ENCODE data around the gene GNAQ.

GNAQ gene

GRCh38 chr9:77748214-77748772, 283.3 kb downstream of the GNAQ start:
- no peaks in the 10 kb centered on the region for H3K4me1 ChIP-seq (ENCODE audit: insufficient read depth, low read length)
- H3K4me2 ChIP-seq (ENCODE audit: insufficient read depth, low read length): no peak overlapping the region
- no peak overlapping the region for H2AFZ ChIP-seq (ENCODE audit: low read depth, low read length)
- peaks cover 21% of the 10 kb centered on the region for H3K36me3 ChIP-seq (ENCODE audit: insufficient read depth, low read length)
- H3K9me3 ChIP-seq (ENCODE audit: insufficient read depth, low read length, severe bottlenecking): no peaks in the 10 kb centered on the region
- H3K9ac ChIP-seq (ENCODE audit: low read depth, low read length): no peak overlapping the region
- ATAC-seq (ENCODE audit: insufficient read depth, low read depth) (no peak), DNase-seq (no peak)
- H3K4me3 ChIP-seq (ENCODE audit: low read depth in 1 of 2, low read length in 2 of 2): no peak overlapping the region
- H3K27ac ChIP-seq (ENCODE audit: low read length): no peak overlapping the region
- H4K20me1 ChIP-seq (ENCODE audit: insufficient read depth, low read length): no peaks in the 10 kb centered on the region
- H3K27me3 ChIP-seq (ENCODE audit: insufficient read depth, low read length, poor library complexity): no peaks in the 10 kb centered on the region
- peaks cover 10% of the 10 kb centered on the region; the same call in 1 of the 2 replicates for H3K79me2 ChIP-seq (ENCODE audit: insufficient read depth, low read length)
- no peak for TF ChIP-seq EZH2 (IDR thresholded peaks at IDR 0.05; ENCODE audit: borderline replicate concordance, low read depth, low read length, severe bottlenecking)
- TF ChIP-seq, protein P1, sequence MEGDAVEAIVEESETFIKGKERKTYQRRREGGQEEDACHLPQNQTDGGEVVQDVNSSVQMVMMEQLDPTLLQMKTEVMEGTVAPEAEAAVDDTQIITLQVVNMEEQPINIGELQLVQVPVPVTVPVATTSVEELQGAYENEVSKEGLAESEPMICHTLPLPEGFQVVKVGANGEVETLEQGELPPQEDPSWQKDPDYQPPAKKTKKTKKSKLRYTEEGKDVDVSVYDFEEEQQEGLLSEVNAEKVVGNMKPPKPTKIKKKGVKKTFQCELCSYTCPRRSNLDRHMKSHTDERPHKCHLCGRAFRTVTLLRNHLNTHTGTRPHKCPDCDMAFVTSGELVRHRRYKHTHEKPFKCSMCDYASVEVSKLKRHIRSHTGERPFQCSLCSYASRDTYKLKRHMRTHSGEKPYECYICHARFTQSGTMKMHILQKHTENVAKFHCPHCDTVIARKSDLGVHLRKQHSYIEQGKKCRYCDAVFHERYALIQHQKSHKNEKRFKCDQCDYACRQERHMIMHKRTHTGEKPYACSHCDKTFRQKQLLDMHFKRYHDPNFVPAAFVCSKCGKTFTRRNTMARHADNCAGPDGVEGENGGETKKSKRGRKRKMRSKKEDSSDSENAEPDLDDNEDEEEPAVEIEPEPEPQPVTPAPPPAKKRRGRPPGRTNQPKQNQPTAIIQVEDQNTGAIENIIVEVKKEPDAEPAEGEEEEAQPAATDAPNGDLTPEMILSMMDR (IDR thresholded peaks at IDR 0.05; ENCODE audit: borderline replicate concordance, extremely low read depth, low read length, poor library complexity, severe bottlenecking): no peak

- Histone ChIP-seq H3K79me2 (ENCODE audit: insufficient read depth, low read length) (peaks cover 6% of the 10 kb centered on the region; the same call in 1 of the 2 replicates), H3K9me3 (ENCODE audit: insufficient read depth, low read length, severe bottlenecking) (no peaks in the 10 kb centered on the region), H3K4me1 (ENCODE audit: insufficient read depth, low read length) (no peaks in the 10 kb centered on the region), H3K36me3 (ENCODE audit: insufficient read depth, low read length) (peaks cover 14% of the 10 kb centered on the region), H3K27me3 (ENCODE audit: insufficient read depth, low read length, poor library complexity) (no peaks in the 10 kb centered on the region), H3K27ac (ENCODE audit: low read length) (no peak overlapping the region), H3K9ac (ENCODE audit: low read depth, low read length) (no peak overlapping the region), H3K4me2 (ENCODE audit: insufficient read depth, low read length) (no peak overlapping the region), H4K20me1 (ENCODE audit: insufficient read depth, low read length) (no peaks in the 10 kb centered on the region), H3K4me3 (ENCODE audit: low read depth in 1 of 2, low read length in 2 of 2) (no peak overlapping the region), H2AFZ (ENCODE audit: low read depth, low read length) (no peak overlapping the region)
- no peak for ATAC-seq (ENCODE audit: insufficient read depth, low read depth)
- no peak for DNase-seq
- TF ChIP-seq EZH2 (IDR thresholded peaks at IDR 0.05; ENCODE audit: borderline replicate concordance, low read depth, low read length, severe bottlenecking): no peak
- TF ChIP-seq, protein P1 (IDR thresholded peaks at IDR 0.05; ENCODE audit: borderline replicate concordance, extremely low read depth, low read length, poor library complexity, severe bottlenecking): no peak
These were observed 284.4 kb downstream of the GNAQ start for GRCh38 chr9:77747163-77747562.

GRCh38 chr9:77744841-77745430, 286.7 kb downstream of the GNAQ start:
- no peak for DNase-seq
- Histone ChIP-seq H3K4me1 (ENCODE audit: insufficient read depth, low read length) (no peaks in the 10 kb centered on the region), H3K9me3 (ENCODE audit: insufficient read depth, low read length, severe bottlenecking) (no peaks in the 10 kb centered on the region), H3K4me3 (ENCODE audit: low read depth in 1 of 2, low read length in 2 of 2) (no peak overlapping the region), H3K4me2 (ENCODE audit: insufficient read depth, low read length) (no peak overlapping the region), H2AFZ (ENCODE audit: low read depth, low read length) (no peak overlapping the region), H3K9ac (ENCODE audit: low read depth, low read length) (no peak overlapping the region), H4K20me1 (ENCODE audit: insufficient read depth, low read length) (no peaks in the 10 kb centered on the region), H3K79me2 (ENCODE audit: insufficient read depth, low read length) (peaks cover 6% of the 10 kb centered on the region; the same call in 1 of the 2 replicates), H3K27me3 (ENCODE audit: insufficient read depth, low read length, poor library complexity) (no peaks in the 10 kb centered on the region), H3K27ac (ENCODE audit: low read length) (no peak overlapping the region), H3K36me3 (ENCODE audit: insufficient read depth, low read length) (peaks cover 8% of the 10 kb centered on the region; the same call in 1 of the 2 replicates)
- TF ChIP-seq, protein P1 (IDR thresholded peaks at IDR 0.05; ENCODE audit: borderline replicate concordance, extremely low read depth, low read length, poor library complexity, severe bottlenecking): no peak
- no peak for TF ChIP-seq EZH2 (IDR thresholded peaks at IDR 0.05; ENCODE audit: borderline replicate concordance, low read depth, low read length, severe bottlenecking)
- ATAC-seq (ENCODE audit: insufficient read depth, low read depth): no peak

Data from DND-41 (cell line).